IPS-15b (cell line): ENCODE data around the gene DHX15.
A peak's percentile ranks its signal among the peaks of the same experiment; 100 is the strongest.

Experiments
- H3K27me3 ChIP-seq: one replicate; pipeline ENCODE4 v1.6.1; 2013; ENCODE audit warnings: low read length; ENCODE audit not compliant: control insufficient read depth, insufficient read depth
- H3K36me3 ChIP-seq: one replicate; pipeline ENCODE4 v1.6.1; 2013; ENCODE audit warnings: low read length; ENCODE audit not compliant: control insufficient read depth, insufficient read depth
- H3K4me1 ChIP-seq: one replicate; pipeline ENCODE4 v1.6.1; 2013; ENCODE audit warnings: mild to moderate bottlenecking, low read length; ENCODE audit not compliant: control insufficient read depth, insufficient read depth
- H3K4me3 ChIP-seq: one replicate; pipeline ENCODE4 v1.5.1; 2013; ENCODE audit warnings: low read depth, low read length
- H3K9ac ChIP-seq: one replicate; pipeline ENCODE4 v1.6.1; 2013; ENCODE audit warnings: low read depth, mild to moderate bottlenecking, low read length
- H3K9me3 ChIP-seq: one replicate; pipeline ENCODE4 v1.6.1; 2013; ENCODE audit warnings: mild to moderate bottlenecking, low read length; ENCODE audit not compliant: control insufficient read depth, insufficient read depth

DHX15 gene

GRCh38 chr4:24604558-24605214 is 20.3 kb upstream of the DHX15 start:
- H3K9ac ChIP-seq: no peak overlapping the region
- H3K4me3 ChIP-seq: no peak overlapping the region
- no peaks in the 10 kb centered on the region for H3K4me1 ChIP-seq
- H3K27me3 ChIP-seq: no peaks in the 10 kb centered on the region
- H3K9me3 ChIP-seq: no peaks in the 10 kb centered on the region
- H3K36me3 ChIP-seq: no peaks in the 10 kb centered on the region

GRCh38 chr4:24603343-24603742 is 19.0 kb upstream of the DHX15 start:
- Histone ChIP-seq H3K4me3 (no peak overlapping the region), H3K4me1 (no peaks in the 10 kb centered on the region), H3K9ac (no peak overlapping the region), H3K27me3 (no peaks in the 10 kb centered on the region), H3K9me3 (no peaks in the 10 kb centered on the region), H3K36me3 (no peaks in the 10 kb centered on the region)

GRCh38 chr4:24601121-24601520 is 16.8 kb upstream of the DHX15 start:
- Histone ChIP-seq H3K36me3 (no peaks in the 10 kb centered on the region), H3K4me3 (no peak overlapping the region), H3K4me1 (no peaks in the 10 kb centered on the region), H3K27me3 (no peaks in the 10 kb centered on the region), H3K9ac (no peak overlapping the region), H3K9me3 (no peaks in the 10 kb centered on the region)

GRCh38 chr4:24599275-24599674 is 14.9 kb upstream of the DHX15 start:
- H3K4me1 ChIP-seq: peaks cover 3% of the 10 kb centered on the region
- no peaks in the 10 kb centered on the region for H3K36me3 ChIP-seq
- no peak overlapping the region for H3K9ac ChIP-seq
- H3K9me3 ChIP-seq: no peaks in the 10 kb centered on the region
- no peaks in the 10 kb centered on the region for H3K27me3 ChIP-seq
- H3K4me3 ChIP-seq: no peak overlapping the region

GRCh38 chr4:24598025-24598424 is 13.7 kb upstream of the DHX15 start:
- peaks cover 3% of the 10 kb centered on the region for H3K4me1 ChIP-seq

GRCh38 chr4:24595659-24596058 is 11.3 kb upstream of the DHX15 start:
- no peak overlapping the region for H3K9ac ChIP-seq
- peaks cover 3% of the 10 kb centered on the region for H3K4me1 ChIP-seq
- H3K4me3 ChIP-seq: no peak overlapping the region
- H3K36me3 ChIP-seq: no peaks in the 10 kb centered on the region
- H3K27me3 ChIP-seq: no peaks in the 10 kb centered on the region
- no peaks in the 10 kb centered on the region for H3K9me3 ChIP-seq

More at GRCh38 chr4:24598025-24598424, 13.7 kb upstream of the DHX15 start:
- Histone ChIP-seq H3K9ac (no peak overlapping the region), H3K36me3 (no peaks in the 10 kb centered on the region), H3K27me3 (no peaks in the 10 kb centered on the region), H3K9me3 (no peaks in the 10 kb centered on the region), H3K4me3 (no peak overlapping the region)

GRCh38 chr4:24594887-24595286 is 10.5 kb upstream of the DHX15 start:
- H3K9me3 ChIP-seq: peaks cover 3% of the 10 kb centered on the region

GRCh38 chr4:24589448-24589847 is 5.1 kb upstream of the DHX15 start:
- Histone ChIP-seq H3K27me3 (no peaks in the 10 kb centered on the region), H3K36me3 (no peaks in the 10 kb centered on the region), H3K4me3 (no peak overlapping the region), H3K9ac (no peak overlapping the region), H3K9me3 (peaks cover 3% of the 10 kb centered on the region), H3K4me1 (peaks cover 5% of the 10 kb centered on the region)

More at GRCh38 chr4:24594887-24595286, 10.5 kb upstream of the DHX15 start:
- Histone ChIP-seq H3K9ac (no peak overlapping the region), H3K4me1 (peaks cover 3% of the 10 kb centered on the region), H3K36me3 (no peaks in the 10 kb centered on the region), H3K4me3 (no peak overlapping the region), H3K27me3 (no peaks in the 10 kb centered on the region)

- no peaks in the 10 kb centered on the region for H3K36me3 ChIP-seq
- no peaks in the 10 kb centered on the region for H3K27me3 ChIP-seq
- peaks cover 3% of the 10 kb centered on the region for H3K9me3 ChIP-seq
- no peak overlapping the region for H3K9ac ChIP-seq
- H3K4me3 ChIP-seq: no peak overlapping the region
- peaks cover 5% of the 10 kb centered on the region for H3K4me1 ChIP-seq
These were observed 4.0 kb upstream of the DHX15 start for GRCh38 chr4:24588216-24588954.

- no peaks in the 10 kb centered on the region for H3K36me3 ChIP-seq
- peak overlapping the region; percentile 97 for H3K4me3 ChIP-seq
- peak overlapping the region; percentile 99 for H3K9ac ChIP-seq
- H3K27me3 ChIP-seq: no peaks in the 10 kb centered on the region
- H3K9me3 ChIP-seq: no peaks in the 10 kb centered on the region
- peaks cover 7% of the 10 kb centered on the region for H3K4me1 ChIP-seq
These were observed 723 bp downstream of the DHX15 start for GRCh38 chr4:24583451-24584210.

GRCh38 chr4:24582235-24582832 is 2.0 kb downstream of the DHX15 start:
- Histone ChIP-seq H3K36me3 (no peaks in the 10 kb centered on the region), H3K9me3 (no peaks in the 10 kb centered on the region)

More at GRCh38 chr4:24582235-24582832, 2.0 kb downstream of the DHX15 start:
- peak overlapping the region; percentile 97 for H3K4me3 ChIP-seq
- no peaks in the 10 kb centered on the region for H3K27me3 ChIP-seq
- peaks cover 15% of the 10 kb centered on the region for H3K4me1 ChIP-seq
- peak overlapping the region; percentile 99 for H3K9ac ChIP-seq
